Measurements from ENCODE around the gene CRISPLD2.

The CRISPLD2 gene

DNA sequence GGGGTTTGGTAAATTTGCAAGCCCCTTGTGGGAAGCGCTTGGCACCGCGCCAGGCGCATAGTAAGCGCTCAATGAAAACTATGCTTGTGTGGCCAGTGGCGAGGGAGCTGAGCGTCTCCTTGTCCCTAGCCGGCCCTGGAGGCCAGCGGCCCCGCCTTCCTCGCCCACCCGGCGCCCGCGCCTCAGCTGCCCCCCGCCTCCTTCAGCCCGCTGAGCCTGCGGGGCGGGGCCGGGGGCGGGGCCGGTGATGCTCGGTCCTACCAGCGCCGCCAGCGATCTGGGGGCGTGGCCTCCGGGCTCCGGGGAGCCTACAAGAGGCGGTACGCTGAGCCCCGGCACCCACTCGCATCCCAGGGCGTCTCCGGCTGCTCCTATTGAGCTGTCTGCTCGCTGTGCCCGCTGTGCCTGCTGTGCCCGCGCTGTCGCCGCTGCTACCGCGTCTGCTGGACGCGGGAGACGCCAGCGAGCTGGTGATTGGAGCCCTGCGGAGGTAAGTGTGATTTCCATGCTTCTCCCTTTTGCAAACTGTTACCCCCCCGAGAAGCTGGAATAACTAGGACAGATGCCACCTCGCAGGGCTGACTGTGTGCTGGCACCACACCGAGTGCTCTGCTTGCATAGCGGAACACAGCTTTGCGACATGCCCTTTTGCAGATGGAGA, at the start of gene CRISPLD2:
CRISPLD2 (plus strand) TSS at position 342 of the 661 bp plus-strand sequence. CDS start 18,511 bp downstream, outside the sequence.
- DNase-seq: peak; percentile 85 to 86

DNA sequence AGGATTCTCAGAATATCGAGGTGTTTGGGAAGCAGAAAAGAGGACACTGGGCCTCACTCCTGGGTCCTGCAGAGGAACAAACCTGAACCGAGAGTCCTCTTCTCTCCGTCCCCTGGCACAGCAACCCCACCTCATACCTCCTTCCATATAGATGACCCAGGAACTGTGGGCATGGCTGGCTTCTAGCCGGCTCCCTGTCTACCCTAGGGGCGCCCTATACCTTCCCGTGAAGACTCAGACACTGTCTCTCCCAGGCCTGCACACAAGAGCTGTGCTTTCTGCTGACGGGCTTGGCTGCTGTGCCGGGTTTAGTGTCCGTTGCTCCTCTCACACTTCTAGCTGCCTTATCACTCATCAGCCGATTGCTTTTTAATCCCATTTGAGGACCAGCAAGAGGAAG, 46.5 kb upstream of the CRISPLD2 start:
- no peak for DNase-seq

GRCh38 chr16:84774810-84775209, 45.0 kb upstream of the CRISPLD2 start:
- DNase-seq: no peak

DNA sequence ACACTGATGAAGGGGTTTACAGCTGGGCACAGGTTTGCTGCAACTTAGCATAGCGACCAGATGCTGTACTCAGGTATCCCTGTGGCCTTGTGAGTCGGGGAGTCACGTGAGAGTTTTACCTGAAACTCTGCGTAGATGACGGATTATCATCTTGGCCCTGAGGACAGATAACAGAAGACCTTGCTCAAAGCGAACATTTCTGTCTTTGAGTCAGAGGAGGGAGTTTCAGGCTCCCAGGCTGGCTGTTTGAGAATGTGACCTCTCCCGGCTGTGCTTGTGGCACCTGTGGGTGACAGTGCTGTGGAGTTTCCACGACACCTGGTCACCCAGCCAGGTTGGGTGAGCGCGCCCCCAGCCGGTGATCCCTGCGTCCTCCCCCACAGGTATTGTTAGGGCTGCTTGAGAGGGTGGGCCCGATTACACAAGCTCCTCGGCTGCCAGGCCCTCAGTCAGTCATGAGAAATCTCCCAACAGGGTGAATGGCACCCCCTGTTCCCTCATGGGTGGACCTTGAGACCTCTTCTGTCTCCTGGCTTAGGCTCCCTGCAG, 44.4 kb upstream of the CRISPLD2 start:
- no peak for DNase-seq

DNA sequence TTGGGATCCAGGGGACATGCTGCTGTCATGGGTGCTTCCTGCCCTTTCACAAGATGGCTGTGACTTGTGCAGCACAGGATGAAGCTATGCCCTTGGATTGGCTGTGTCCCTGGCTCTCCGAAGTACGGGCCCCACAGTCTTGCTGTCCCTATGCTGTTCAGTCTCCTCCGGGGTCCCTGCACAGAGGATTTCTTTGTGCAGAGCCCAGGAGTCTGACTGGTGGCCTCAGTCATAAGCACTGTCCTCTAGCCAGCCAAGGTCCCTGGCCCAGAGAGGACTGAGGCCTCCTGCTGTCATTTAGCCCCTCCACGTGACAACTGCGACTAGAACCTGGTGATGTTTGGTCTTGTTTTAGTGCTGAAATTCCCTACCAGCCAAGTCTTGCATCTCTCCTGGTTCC, 42.4 kb upstream of the CRISPLD2 start:
- DNase-seq: no peak

- DNase-seq: no peak
Measured at GRCh38 chr16:84778720-84779119, 41.1 kb upstream of the CRISPLD2 start.

- DNase-seq: no peak
Measured at GRCh38 chr16:84780063-84780462, 39.7 kb upstream of the CRISPLD2 start.

DNA sequence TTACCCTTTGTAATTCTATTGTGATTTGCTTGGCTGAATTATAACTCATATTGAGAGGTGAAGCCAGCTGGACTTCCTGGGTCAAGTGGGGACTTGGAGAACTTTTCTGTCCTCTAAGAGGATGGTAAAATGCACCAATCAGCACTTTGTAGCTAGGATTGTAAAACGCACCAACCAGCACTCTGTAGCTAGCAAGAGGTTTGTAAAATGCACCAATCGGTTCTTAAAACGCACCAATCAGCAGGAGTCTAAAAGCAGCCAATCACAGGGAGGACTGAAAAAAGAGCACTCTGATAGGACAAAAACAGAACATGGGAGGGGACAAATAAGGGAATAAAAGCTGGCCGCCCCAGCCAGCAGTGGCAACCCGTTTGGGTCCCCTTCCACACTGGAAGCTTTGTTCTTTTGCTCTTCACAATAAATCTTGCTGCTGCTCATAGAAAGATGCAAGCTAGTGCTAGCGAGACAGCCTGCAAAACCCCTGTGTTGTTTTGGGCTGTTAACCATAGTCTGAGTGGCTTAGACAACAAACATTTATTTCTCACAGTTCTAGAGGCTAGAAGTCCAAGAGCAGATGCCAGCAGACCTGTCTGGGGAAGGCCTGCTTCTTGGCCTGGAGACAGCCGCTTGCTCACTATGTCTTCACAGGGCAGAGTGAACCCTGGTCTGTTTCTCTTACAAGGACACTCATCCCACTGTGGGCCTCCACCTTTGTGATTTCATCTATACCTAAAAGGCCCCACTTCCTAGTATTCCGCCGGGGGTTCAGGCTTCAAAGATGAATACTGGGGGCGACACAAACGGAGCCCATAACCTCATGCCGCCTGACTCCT, 39.0 kb upstream of the CRISPLD2 start:
- DNase-seq: no peak

GRCh38 chr16:84782846-84783245, 36.9 kb upstream of the CRISPLD2 start:
- DNase-seq: no peak

GRCh38 chr16:84785843-84786581, 33.8 kb upstream of the CRISPLD2 start:
- no peak for DNase-seq

DNA sequence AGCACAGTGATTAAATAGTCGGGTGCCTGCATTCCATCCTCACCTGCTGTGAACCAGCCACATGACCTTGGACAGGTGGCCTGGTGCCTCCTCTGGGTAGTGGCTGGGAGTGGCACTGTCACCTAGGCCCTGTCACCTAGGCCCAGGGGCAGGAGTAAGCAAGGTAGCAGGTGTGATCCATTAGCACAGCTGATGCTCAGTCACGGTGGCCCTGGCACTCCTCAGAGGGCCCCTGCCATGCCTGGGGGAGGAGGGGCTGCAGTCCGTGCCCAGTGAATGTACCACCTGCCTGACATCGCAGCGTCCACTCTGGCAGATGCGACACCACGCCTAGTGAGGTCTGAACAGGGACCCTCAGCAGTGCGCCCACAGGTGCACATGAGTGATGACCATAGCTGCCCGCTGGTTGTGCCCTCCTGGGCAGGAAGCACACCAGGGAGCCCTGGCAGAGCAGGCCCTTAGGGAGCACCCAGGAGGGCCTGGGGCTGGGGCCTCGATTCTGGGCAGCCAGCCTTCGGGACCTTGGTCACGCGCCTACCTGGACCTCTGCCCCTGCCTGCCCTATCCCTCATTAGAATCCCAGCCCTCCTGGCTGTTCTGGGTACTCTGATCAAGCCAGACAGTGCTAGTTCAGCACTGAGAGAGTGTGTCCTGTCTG, 33.1 kb upstream of the CRISPLD2 start:
- no peak for DNase-seq

GRCh38 chr16:84787263-84787622, 32.5 kb upstream of the CRISPLD2 start:
- no peak for DNase-seq

DNA sequence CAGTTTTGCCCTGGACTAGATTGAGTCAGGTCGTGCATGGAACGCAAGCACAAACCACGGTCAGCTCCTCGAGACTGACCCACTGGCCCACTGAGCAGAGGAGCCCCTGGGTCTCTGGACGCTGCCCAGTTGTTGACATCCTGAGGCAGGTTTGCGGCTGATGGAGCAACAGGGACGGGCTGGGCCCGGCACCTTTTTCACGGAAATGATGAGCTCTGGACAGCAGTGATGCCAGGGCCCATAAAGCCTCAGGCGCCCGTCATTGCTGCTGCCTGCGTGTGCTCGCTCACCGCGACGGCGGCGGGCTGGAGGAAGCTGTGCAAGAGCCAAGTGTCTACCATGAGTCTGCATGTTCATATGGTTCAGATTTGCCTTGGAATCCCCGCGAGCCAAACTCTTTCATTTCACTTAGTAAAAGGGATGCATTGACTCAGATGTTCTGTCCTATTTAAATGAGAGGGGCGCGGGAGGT, 30.8 kb upstream of the CRISPLD2 start:
- DNase-seq: no peak

- no peak for DNase-seq
Measured at GRCh38 chr16:84789431-84789830, 30.4 kb upstream of the CRISPLD2 start.

DNA sequence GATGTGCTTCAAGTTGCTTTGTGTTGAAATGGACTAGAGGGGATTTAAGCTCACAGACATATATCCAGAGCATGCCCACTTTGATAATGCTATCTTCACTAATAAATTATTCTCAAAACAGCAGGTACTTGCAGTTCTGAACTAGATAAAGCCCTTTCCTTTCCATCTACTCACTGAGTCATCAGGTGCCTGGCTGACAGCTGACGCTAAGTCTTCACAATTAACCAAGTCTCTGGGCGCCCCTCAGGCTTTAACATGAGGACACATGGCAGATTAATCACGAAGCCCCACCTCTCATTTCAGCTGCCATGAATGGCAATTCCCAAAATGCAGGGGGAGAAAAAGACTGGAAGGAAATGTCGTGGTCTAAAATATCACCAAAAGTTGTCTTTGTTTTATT, 29.5 kb upstream of the CRISPLD2 start:
- no peak for DNase-seq

DNA sequence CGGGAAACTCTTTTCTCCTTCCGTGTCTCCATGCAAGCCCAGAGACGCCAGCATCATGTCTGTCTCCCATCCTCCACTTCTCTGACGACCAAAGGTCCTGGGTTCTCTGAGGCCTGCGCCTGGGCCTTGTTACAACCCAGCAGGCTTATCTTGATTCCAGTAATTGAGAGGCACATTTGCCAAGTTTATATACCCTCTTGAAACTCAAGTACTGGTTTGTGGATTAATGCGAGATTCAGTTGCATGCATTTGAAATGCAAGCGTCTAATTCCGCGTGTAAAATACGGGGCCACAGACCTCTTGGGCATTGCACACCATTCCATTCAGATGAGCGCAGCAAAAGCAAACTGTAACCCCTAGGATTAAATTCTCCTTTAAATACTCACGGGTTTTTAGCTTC, 28.7 kb upstream of the CRISPLD2 start:
- no peak for DNase-seq

- no peak for DNase-seq
Measured at GRCh38 chr16:84791501-84791900, 28.3 kb upstream of the CRISPLD2 start.

DNA sequence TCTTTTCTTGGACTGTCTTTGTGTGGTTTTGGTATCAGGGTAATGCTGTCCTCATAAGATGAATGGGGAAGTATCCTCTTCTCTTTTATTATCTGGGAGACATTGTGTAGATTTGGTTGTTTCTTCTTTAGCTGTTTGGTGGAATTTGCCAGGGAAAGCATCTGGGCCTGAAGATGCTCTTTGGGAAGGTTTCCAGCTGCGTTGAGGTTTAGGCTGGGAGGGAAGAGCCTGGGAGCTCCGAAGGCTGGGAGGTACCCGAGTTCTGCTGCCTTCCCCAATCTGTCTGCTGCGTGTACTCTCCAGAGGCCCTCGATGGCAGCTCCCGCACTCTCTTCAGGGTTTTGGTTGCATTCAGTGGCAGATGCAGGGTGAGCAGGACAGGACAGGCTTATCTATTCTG, 25.6 kb upstream of the CRISPLD2 start:
- no peak for DNase-seq

- no peak for DNase-seq
Measured at GRCh38 chr16:84794626-84795025, 25.2 kb upstream of the CRISPLD2 start.

GRCh38 chr16:84795329-84796053, 24.3 kb upstream of the CRISPLD2 start:
- no peak for DNase-seq

GRCh38 chr16:84800158-84800978, 19.4 kb upstream of the CRISPLD2 start:
- no peak for DNase-seq
